Neural progenitor cell (in vitro differentiated cells): Measurements from ENCODE around the gene PGPEP1. TPM values are rescaled to one million over a fixed set of nuclear protein-coding genes. Genes with fewer than 3 reads are reported as not detected.

ENCODE experiments used
- DNase-seq: peaks from one replicate; pipeline ENCODE4 v3.0.0-alpha.2; 2016; ENCODE audit warnings: low spot score
- H2AFZ ChIP-seq: fragments of 200-600 bp; sonication (generic); replicated peaks from 2 replicates; pipeline ENCODE4 v1.6.1; 2016; ENCODE audit warnings: antibody characterized with exemption
- H3F3A ChIP-seq: fragments of 200-600 bp; sonication (generic); 2 replicates; pipeline ENCODE4 v1.6.1; 2016; ENCODE audit warnings: antibody characterized with exemption, low read depth
- H3K27ac ChIP-seq: fragments of 200-600 bp; sonication (generic); 2 replicates; pipeline ENCODE4 v1.5.1; 2016; ENCODE audit warnings: mild to moderate bottlenecking
- H3K27me3 ChIP-seq: fragments of 200-600 bp; sonication (generic); 2 replicates; pipeline ENCODE4 v1.6.1; 2016; ENCODE audit warnings: mild to moderate bottlenecking, moderate library complexity
- H3K36me3 ChIP-seq: fragments of 200-600 bp; sonication (generic); 2 replicates; pipeline ENCODE4 v1.5.1; 2016
- H3K4me1 ChIP-seq: fragments of 200-600 bp; sonication (generic); 2 replicates; pipeline ENCODE4 v1.6.1; 2016; ENCODE audit warnings: mixed run types
- H3K4me2 ChIP-seq: fragments of 200-600 bp; sonication (generic); 2 replicates; pipeline ENCODE4 v1.6.1; 2016
- H3K4me3 ChIP-seq: fragments of 200-600 bp; sonication (generic); 2 replicates; pipeline ENCODE4 v1.5.1; 2016
- H3K79me2 ChIP-seq: fragments of 200-600 bp; sonication (generic); 2 replicates; pipeline ENCODE4 v1.6.1; 2016; ENCODE audit warnings: low read depth
- H3K9ac ChIP-seq: fragments of 200-600 bp; sonication (generic); 2 replicates; pipeline ENCODE4 v1.6.1; 2016
- H3K9me3 ChIP-seq: fragments of 200-600 bp; sonication (generic); 2 replicates; pipeline ENCODE4 v1.5.1; 2016; ENCODE audit warnings: low read depth
- H4K20me1 ChIP-seq: fragments of 200-600 bp; sonication (generic); 2 replicates; pipeline ENCODE4 v1.6.1; 2016; ENCODE audit warnings: low read depth
- H3K27ac Mint-ChIP-seq: 3 replicates; pipeline ENCODE4 v1.8.0; 2021; ENCODE audit warnings: mixed read lengths
- H3K27me3 Mint-ChIP-seq: 2 replicates; pipeline ENCODE4 v1.8.0; 2022; ENCODE audit warnings: low read depth, mild to moderate bottlenecking, inconsistent platforms, moderate library complexity, mixed read lengths; ENCODE audit not compliant: insufficient read depth
- H3K36me3 Mint-ChIP-seq: 3 replicates; pipeline ENCODE4 v1.8.0; 2021; ENCODE audit warnings: mixed read lengths
- H3K4me1 Mint-ChIP-seq: 3 replicates; pipeline ENCODE4 v1.8.0; 2021; ENCODE audit warnings: mixed read lengths
- H3K4me3 Mint-ChIP-seq: 3 replicates; pipeline ENCODE4 v1.8.0; 2021; ENCODE audit warnings: mild to moderate bottlenecking, moderate library complexity, mixed read lengths
- H3K9me3 Mint-ChIP-seq: 3 replicates; pipeline ENCODE4 v1.8.0; 2020; ENCODE audit warnings: mixed read lengths
- EZH2 ChIP-seq: fragments of 200-600 bp; sonication (generic); IDR thresholded peaks from 2 replicates; pipeline ENCODE4 v1.6.1; 2017; ENCODE audit warnings: antibody characterized with exemption, mild to moderate bottlenecking, moderate library complexity
- EZH2phosphoT487 ChIP-seq: fragments of 200-600 bp; sonication (generic); IDR thresholded peaks from 2 replicates; pipeline ENCODE4 v1.6.1; 2017; ENCODE audit warnings: antibody characterized with exemption
- microRNA-seq: library from miRNA; unstranded; fragments of <30 nt; microRNA quantifications from one replicate; pipeline ENCODE4, GENCODE V29; 2016
- small RNA-seq: library from RNA; depleted of rRNA; stranded (forward); fragments of <200 nt; gene quantifications from one replicate; pipeline ENCODE3, GENCODE V24; 2015
- total RNA-seq: library from RNA; depleted of rRNA; stranded (reverse); fragments of >200 nt; gene quantifications from 2 replicates; pipeline ENCODE4 v1.2.3, GENCODE V29; 2015; ENCODE audit warnings: low replicate concordance
- TF ChIP-seq, protein P1 (sequence below): fragments of 200-600 bp; sonication (generic); IDR thresholded peaks from 2 replicates; pipeline ENCODE4 v1.5.1; 2017; ENCODE audit warnings: antibody characterized with exemption, mild to moderate bottlenecking

Gene PGPEP1
- total RNA-seq, 1 donor from 2014 or later = 2.1 TPM

DNA sequence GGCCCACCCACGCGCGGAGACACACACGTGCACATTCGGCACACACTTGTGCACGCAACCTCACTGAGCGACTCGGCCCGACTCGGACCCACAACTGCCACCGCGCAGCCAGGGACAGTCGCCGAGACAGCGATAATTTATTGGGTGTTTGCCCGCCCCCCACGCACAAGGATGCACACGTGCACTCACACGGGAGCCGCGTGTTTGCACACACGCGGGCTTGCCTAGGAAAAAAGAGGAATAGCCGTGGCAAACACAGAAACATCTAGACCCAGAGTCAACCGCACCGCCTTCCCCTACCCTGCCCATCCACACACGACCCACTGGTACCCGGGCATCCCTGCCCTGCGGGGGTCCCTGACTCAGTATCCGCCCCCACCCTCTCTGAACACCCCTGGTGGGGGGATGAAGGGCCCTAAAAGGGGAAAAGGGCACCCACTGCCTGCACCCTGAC is 77.7 kb downstream of the PGPEP1 start:
- peak; percentile 18 for TF ChIP-seq EZH2
- TF ChIP-seq, protein P1, sequence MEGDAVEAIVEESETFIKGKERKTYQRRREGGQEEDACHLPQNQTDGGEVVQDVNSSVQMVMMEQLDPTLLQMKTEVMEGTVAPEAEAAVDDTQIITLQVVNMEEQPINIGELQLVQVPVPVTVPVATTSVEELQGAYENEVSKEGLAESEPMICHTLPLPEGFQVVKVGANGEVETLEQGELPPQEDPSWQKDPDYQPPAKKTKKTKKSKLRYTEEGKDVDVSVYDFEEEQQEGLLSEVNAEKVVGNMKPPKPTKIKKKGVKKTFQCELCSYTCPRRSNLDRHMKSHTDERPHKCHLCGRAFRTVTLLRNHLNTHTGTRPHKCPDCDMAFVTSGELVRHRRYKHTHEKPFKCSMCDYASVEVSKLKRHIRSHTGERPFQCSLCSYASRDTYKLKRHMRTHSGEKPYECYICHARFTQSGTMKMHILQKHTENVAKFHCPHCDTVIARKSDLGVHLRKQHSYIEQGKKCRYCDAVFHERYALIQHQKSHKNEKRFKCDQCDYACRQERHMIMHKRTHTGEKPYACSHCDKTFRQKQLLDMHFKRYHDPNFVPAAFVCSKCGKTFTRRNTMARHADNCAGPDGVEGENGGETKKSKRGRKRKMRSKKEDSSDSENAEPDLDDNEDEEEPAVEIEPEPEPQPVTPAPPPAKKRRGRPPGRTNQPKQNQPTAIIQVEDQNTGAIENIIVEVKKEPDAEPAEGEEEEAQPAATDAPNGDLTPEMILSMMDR = no peak
- no peaks in the 10 kb centered on the region for H3K9me3 Mint-ChIP-seq
- Histone ChIP-seq H4K20me1 (peaks cover 26% of the 10 kb centered on the region), H3K4me3 (peak overlapping the region; percentile 37), H3K27ac (no peak overlapping the region), H3K79me2 (peaks cover 18% of the 10 kb centered on the region), H2AFZ (no peak overlapping the region), H3K36me3 (no peaks in the 10 kb centered on the region), H3K9me3 (no peaks in the 10 kb centered on the region), H3K4me2 (peak overlapping the region; percentile 72), H3K27me3 (peaks cover 34% of the 10 kb centered on the region), H3K4me1 (peaks cover 7% of the 10 kb centered on the region), H3F3A (peaks cover 42% of the 10 kb centered on the region), H3K9ac (no peak overlapping the region)
- H3K4me1 Mint-ChIP-seq = peaks cover 65% of the 10 kb centered on the region
- peaks cover 20% of the 10 kb centered on the region for H3K27me3 Mint-ChIP-seq
- H3K36me3 Mint-ChIP-seq = peaks cover under 1% of the 10 kb centered on the region
- H3K27ac Mint-ChIP-seq = no peak overlapping the region
- peak overlapping the region; percentile 89 for H3K4me3 Mint-ChIP-seq
- no peak for DNase-seq

DNA sequence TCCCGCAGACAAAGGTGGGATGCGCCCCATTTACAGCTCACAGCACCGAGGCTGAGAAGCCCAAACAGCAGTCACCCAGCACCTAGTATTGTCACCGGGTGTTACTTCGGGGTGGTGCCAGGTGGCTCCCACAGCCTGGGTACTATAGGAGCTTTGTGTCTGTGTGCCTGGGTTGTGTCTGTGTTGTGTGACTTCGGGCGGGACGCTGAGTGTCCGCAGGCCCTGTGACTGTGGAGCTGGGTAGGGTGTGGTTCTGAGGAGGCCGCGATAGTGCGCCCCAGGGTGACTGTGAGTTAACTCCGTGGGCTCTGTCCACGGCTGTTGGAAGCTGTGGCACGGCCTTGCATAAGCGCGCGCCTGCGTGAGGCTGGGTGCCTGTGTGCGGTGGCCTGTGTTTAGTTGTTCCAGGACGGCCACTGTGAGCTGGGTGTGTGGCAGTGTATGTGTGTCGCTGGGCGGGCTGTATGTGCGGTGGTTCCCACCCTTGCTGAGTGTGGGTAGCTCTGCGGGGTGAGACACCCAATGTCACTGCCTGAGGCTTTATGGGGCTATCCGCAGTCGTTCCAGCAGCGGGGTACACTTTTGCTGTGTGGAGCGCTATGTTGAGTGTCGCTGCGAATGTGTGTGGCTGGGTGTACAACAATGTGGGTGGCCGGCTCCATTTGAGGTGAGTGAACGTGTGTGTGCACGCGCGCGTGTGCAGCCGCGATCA is 78.2 kb downstream of the PGPEP1 start:
- H3K4me3 Mint-ChIP-seq = peak overlapping the region; percentile 89
- H3K27ac Mint-ChIP-seq = peak overlapping the region; percentile 90
- no peak overlapping the region for H2AFZ ChIP-seq
- no peak for DNase-seq
- H3K27ac ChIP-seq = no peak overlapping the region
- H3K4me1 Mint-ChIP-seq = peaks cover 71% of the 10 kb centered on the region
- H3K4me3 ChIP-seq = peak overlapping the region; percentile 56
- TF ChIP-seq EZH2phosphoT487 = no peak
- no peak for TF ChIP-seq EZH2
- TF ChIP-seq, protein P1 = no peak
- H3K9ac ChIP-seq = no peak overlapping the region
- H3K36me3 Mint-ChIP-seq = peaks cover 2% of the 10 kb centered on the region
- no peaks in the 10 kb centered on the region for H3K9me3 Mint-ChIP-seq
- no peaks in the 10 kb centered on the region for H3K36me3 ChIP-seq
- H3K4me1 ChIP-seq = peaks cover 12% of the 10 kb centered on the region
- peaks cover 31% of the 10 kb centered on the region for H4K20me1 ChIP-seq
- peaks cover 18% of the 10 kb centered on the region for H3K79me2 ChIP-seq
- peaks cover 34% of the 10 kb centered on the region for H3K27me3 ChIP-seq
- H3K27me3 Mint-ChIP-seq = peaks cover 20% of the 10 kb centered on the region
- H3K9me3 ChIP-seq = no peaks in the 10 kb centered on the region
- H3K4me2 ChIP-seq = peak overlapping the region; percentile 88
- peaks cover 45% of the 10 kb centered on the region for H3F3A ChIP-seq

DNA sequence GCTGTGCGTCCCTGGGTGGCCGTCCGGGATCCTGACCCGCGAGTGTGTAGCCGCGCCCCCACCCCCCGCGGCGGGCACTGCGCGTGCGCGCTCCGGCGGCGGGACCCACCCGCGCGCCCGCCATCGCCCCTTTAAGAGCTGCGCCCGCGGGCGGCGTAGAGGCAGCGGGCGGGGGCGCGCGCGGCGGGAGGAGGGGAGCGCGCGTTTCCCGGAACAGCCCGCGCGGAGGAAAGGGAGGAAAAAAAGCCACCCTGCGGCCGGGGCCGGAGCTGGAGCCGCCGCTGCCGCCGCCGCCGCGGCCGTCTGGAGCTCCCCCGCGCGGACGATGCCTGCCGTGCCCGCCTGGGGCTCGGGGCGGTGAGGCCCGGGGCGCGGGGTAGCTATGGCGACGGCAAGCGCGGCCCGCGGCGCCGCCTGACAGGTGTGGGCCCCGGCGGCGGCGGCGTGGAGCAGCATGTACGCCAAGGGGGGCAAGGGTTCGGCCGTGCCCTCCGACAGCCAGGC is 78.8 kb downstream of the PGPEP1 start, which contains the start of gene SSBP4:
SSBP4 (plus strand) TSS at position 204 of the 504 bp plus-strand sequence; CDS start at position 455, 251 bp downstream.
- Mint-ChIP-seq H3K4me1 (peaks cover 74% of the 10 kb centered on the region), H3K36me3 (peaks cover 2% of the 10 kb centered on the region), H3K9me3 (no peaks in the 10 kb centered on the region), H3K27me3 (peaks cover 16% of the 10 kb centered on the region), H3K27ac (peak within 1 kb of the TSS; percentile 90), H3K4me3 (peak within 1 kb of the TSS; percentile 92)
- Histone ChIP-seq H3K36me3 (no peaks in the 10 kb centered on the region), H4K20me1 (peaks cover 37% of the 10 kb centered on the region), H3K79me2 (peaks cover 18% of the 10 kb centered on the region), H3K4me2 (peak within 1 kb of the TSS; percentile 88), H3K27ac (no peak within 1 kb of the TSS), H3K27me3 (peaks cover 34% of the 10 kb centered on the region), H3K4me3 (peak within 1 kb of the TSS; percentile 56), H3K9me3 (no peaks in the 10 kb centered on the region), H3K4me1 (peaks cover 18% of the 10 kb centered on the region), H3K9ac (no peak within 1 kb of the TSS), H3F3A (peaks cover 45% of the 10 kb centered on the region), H2AFZ (no peak within 1 kb of the TSS)
- TF ChIP-seq EZH2phosphoT487 = no peak
- TF ChIP-seq, protein P1 = peak; percentile 53
- DNase-seq = peak; percentile 91

Small RNA genes lying within 50 kb of the gene (microRNA-seq; reads per million reads assigned to microRNA genes)
- gene MIR3189 = not detected

Small RNA genes lying within 50 kb of the gene (small RNA-seq; reads per million reads assigned to genes)
- not detected for gene MIR3189
- not detected for gene RN7SL513P

Other genes starting within 250 kb of the PGPEP1 start
- gene MAST3, start 242.8 kb upstream of the PGPEP1 start, total RNA-seq = 2.1 and 5.1 TPM in 2 replicates
- gene PIK3R2, start 187.4 kb upstream of the PGPEP1 start, total RNA-seq = 21.4 and 41.8 TPM in 2 replicates
- 0.62 TPM in 1 of 2 replicates, not detected in the other for gene IFI30, start 166.8 kb upstream of the PGPEP1 start, total RNA-seq
- 28.1 and 37.7 TPM in 2 replicates for gene MPV17L2, start 147.4 kb upstream of the PGPEP1 start, total RNA-seq
- gene RAB3A, start 136.6 kb upstream of the PGPEP1 start, total RNA-seq = 1.1 and 1.5 TPM in 2 replicates
- gene PDE4C, start 114.2 kb upstream of the PGPEP1 start, total RNA-seq = 0.28 and 0.62 TPM in 2 replicates
- 0.11 and 1.4 TPM in 2 replicates for gene IQCN, start 66.1 kb upstream of the PGPEP1 start, total RNA-seq
- 51.7 and 107 TPM in 2 replicates for gene JUND, start 59.0 kb upstream of the PGPEP1 start, total RNA-seq
- gene LSM4, start 17.5 kb upstream of the PGPEP1 start, total RNA-seq = 440 and 768 TPM in 2 replicates
- gene GDF15, start 45.6 kb downstream of the PGPEP1 start, total RNA-seq = 0.19 and 2.5 TPM in 2 replicates
- gene LRRC25, start 57.0 kb downstream of the PGPEP1 start, total RNA-seq = 0.03 TPM in 1 of 2 replicates, not detected in the other
- 21.1 and 50.5 TPM in 2 replicates for gene SSBP4, start 78.8 kb downstream of the PGPEP1 start, total RNA-seq
- gene ISYNA1, start 97.5 kb downstream of the PGPEP1 start, total RNA-seq = 81.7 and 203 TPM in 2 replicates
- gene ELL, start 181.5 kb downstream of the PGPEP1 start, total RNA-seq = 2.9 and 9.8 TPM in 2 replicates
- gene FKBP8, start 203.0 kb downstream of the PGPEP1 start, total RNA-seq = 115 and 418 TPM in 2 replicates
- gene KXD1, start 217.3 kb downstream of the PGPEP1 start, total RNA-seq = 82.7 and 151 TPM in 2 replicates
- gene UBA52, start 231.3 kb downstream of the PGPEP1 start, total RNA-seq = 625 and 768 TPM in 2 replicates
- gene REX1BD, start 248.2 kb downstream of the PGPEP1 start, total RNA-seq = 41.7 and 105 TPM in 2 replicates